Measurements from ENCODE around the gene LDAH.

DNA sequence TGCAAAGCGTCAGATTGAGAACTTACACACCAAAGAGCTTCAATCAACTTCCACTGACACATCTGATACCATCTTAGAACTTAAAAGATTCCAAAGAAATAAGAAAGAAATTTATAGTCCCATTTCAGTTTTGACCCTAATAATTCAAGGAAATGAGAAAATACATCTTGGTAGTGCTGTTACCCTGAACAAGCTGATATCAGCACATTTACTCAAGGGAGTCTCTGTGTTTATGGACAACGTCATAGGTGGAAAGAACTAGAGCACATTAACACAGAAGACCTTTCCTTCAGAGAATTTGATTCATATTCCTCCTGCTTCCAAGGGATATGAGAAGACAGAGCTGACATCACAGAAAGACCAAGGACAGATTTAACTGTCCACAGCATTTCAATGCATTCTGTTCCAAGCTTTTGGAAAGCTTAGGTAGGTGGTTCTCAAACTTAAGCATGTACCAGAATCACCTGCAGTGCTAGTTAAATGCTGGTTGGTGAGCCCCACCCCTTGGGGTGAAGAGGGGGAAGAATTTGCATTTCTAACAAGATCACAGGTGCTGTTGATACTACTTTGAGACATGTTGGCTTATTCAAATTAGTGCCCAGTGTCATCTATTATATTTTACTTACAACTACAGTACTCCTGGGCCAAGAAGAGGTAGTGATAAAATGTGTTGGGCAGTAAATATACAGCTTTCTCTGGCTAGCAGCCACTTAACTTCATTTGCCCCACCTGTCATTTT lies 59.8 kb downstream of the LDAH start:
- no peak for TF ChIP-seq EZH2 (IDR thresholded peaks at IDR 0.05; ENCODE audit: borderline replicate concordance, control insufficient read depth, low read depth, low read length)
- no peak for TF ChIP-seq CHD2 (IDR thresholded peaks at IDR 0.05; ENCODE audit: borderline replicate concordance, low read depth, low read length)

Measured in GM12878 (cell line).